ENCODE measurements around the gene SNRNP40. TPM values are rescaled to one million over a fixed set of nuclear protein-coding genes. Genes with fewer than 3 reads are reported as not detected.

Gene SNRNP40
- total RNA-seq, 1 donor from 2014 or later, result 55.7 TPM

- no peak for DNase-seq (ENCODE audit: low spot score)
Measured at GRCh38 chr1:31244326-31244725, 52.3 kb downstream of the SNRNP40 start.

GRCh38 chr1:31243501-31244286 lies 52.9 kb downstream of the SNRNP40 start:
- no peak for DNase-seq (ENCODE audit: low spot score)
- Mint-ChIP-seq H3K36me3 (ENCODE audit: low read depth, unreplicated experiment) (peaks cover 7% of the 10 kb centered on the region), H3K9me3 (ENCODE audit: unreplicated experiment) (no peaks in the 10 kb centered on the region), H3K27me3 (ENCODE audit: unreplicated experiment) (peaks cover 15% of the 10 kb centered on the region), H3K4me1 (ENCODE audit: unreplicated experiment) (peaks cover 14% of the 10 kb centered on the region), H3K27ac (ENCODE audit: unreplicated experiment) (no peak overlapping the region), H3K4me3 (ENCODE audit: unreplicated experiment) (no peak overlapping the region)
- TF ChIP-seq CTCF (IDR thresholded peaks at IDR 0.05; ENCODE audit: unreplicated experiment), result no peak

More at GRCh38 chr1:31244326-31244725, 52.3 kb downstream of the SNRNP40 start:
- no peak overlapping the region for H3K27ac Mint-ChIP-seq (ENCODE audit: unreplicated experiment)
- no peak for TF ChIP-seq CTCF (IDR thresholded peaks at IDR 0.05; ENCODE audit: unreplicated experiment)
- peaks cover 11% of the 10 kb centered on the region for H3K27me3 Mint-ChIP-seq (ENCODE audit: unreplicated experiment)
- peaks cover 3% of the 10 kb centered on the region for H3K36me3 Mint-ChIP-seq (ENCODE audit: low read depth, unreplicated experiment)
- peaks cover 10% of the 10 kb centered on the region for H3K4me1 Mint-ChIP-seq (ENCODE audit: unreplicated experiment)
- no peaks in the 10 kb centered on the region for H3K9me3 Mint-ChIP-seq (ENCODE audit: unreplicated experiment)
- no peak overlapping the region for H3K4me3 Mint-ChIP-seq (ENCODE audit: unreplicated experiment)

- peaks cover 7% of the 10 kb centered on the region for H3K36me3 Mint-ChIP-seq (ENCODE audit: low read depth, unreplicated experiment)
- H3K27me3 Mint-ChIP-seq (ENCODE audit: unreplicated experiment), result peaks cover 18% of the 10 kb centered on the region
- H3K9me3 Mint-ChIP-seq (ENCODE audit: unreplicated experiment), result no peaks in the 10 kb centered on the region
- H3K4me3 Mint-ChIP-seq (ENCODE audit: unreplicated experiment), result no peak overlapping the region
- no peak for TF ChIP-seq CTCF (IDR thresholded peaks at IDR 0.05; ENCODE audit: unreplicated experiment)
- no peak overlapping the region for H3K27ac Mint-ChIP-seq (ENCODE audit: unreplicated experiment)
- peaks cover 16% of the 10 kb centered on the region for H3K4me1 Mint-ChIP-seq (ENCODE audit: unreplicated experiment)
- DNase-seq (ENCODE audit: low spot score), result no peak
Measured at GRCh38 chr1:31241321-31241720, 55.3 kb downstream of the SNRNP40 start.

- peak within 1 kb of the TSS; percentile 91 for H3K4me3 Mint-ChIP-seq (ENCODE audit: unreplicated experiment)
- peak; percentile 45 for DNase-seq (ENCODE audit: low spot score)
- H3K27me3 Mint-ChIP-seq (ENCODE audit: unreplicated experiment), result peaks cover 18% of the 10 kb centered on the region
- H3K27ac Mint-ChIP-seq (ENCODE audit: unreplicated experiment), result no peak within 1 kb of the TSS
- no peaks in the 10 kb centered on the region for H3K9me3 Mint-ChIP-seq (ENCODE audit: unreplicated experiment)
- peaks cover 16% of the 10 kb centered on the region for H3K4me1 Mint-ChIP-seq (ENCODE audit: unreplicated experiment)
- no peak for TF ChIP-seq CTCF (IDR thresholded peaks at IDR 0.05; ENCODE audit: unreplicated experiment)
- peaks cover 7% of the 10 kb centered on the region for H3K36me3 Mint-ChIP-seq (ENCODE audit: low read depth, unreplicated experiment)
Measured at GRCh38 chr1:31239653-31240241, 56.8 kb downstream of the SNRNP40 start, which contains the start of gene NKAIN1. TSS of gene NKAIN1 (minus strand) at chr1:31239887. CDS start at chr1:31239547, 340 bp downstream.
